Gastroesophageal sphincter (tissue), 3 donors: ENCODE data around the gene CLEC2A.

ENCODE experiments used
- POLR2A ChIP-seq, 2 donors: fragments of 450-650 bp; IDR thresholded peaks; one replicate each; pipeline ENCODE4 v1.6.1; 2017; ENCODE audit warnings: antibody characterized with exemption in 2 of 2, mild to moderate bottlenecking in 2 of 2, moderate library complexity in 1 of 2
- TF ChIP-seq, protein P1 (sequence below), 4 experiments: fragments of 200-600 bp in 2 of 4; fragments of 450-650 bp in 2 of 4; sonication (generic) in 1 of 4; IDR thresholded peaks; one replicate each; pipeline ENCODE4 v1.5.1; 2017 to 2019; ENCODE audit warnings: antibody characterized with exemption in 4 of 4, mild to moderate bottlenecking in 2 of 4, moderate library complexity in 2 of 4

DNA sequence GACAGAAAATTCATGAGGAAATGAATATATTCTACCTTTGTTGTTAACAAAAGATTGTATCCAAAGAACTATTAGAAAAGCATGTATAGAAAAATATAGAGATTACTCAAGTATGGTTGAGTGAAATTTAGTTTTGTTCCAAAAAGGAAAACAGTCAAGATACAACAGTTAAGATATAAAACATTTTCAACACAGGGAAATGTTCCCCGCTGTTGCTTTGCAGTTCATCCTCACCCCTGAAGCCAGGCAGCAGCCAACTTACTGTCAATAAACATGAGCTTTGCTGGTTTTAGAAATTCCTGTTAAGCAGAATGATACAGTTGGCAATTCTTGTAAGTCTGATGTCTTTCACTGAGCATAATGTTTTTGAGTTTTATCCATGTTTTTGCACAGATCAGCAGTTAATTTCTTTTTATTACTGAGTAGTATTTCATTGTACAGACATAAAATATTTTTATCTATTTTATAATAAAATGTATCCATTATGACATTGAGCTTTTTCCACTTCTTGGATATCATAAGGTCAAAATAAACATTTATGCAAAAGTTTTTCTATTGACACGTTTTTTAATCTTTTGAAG, 61.8 kb downstream of the CLEC2A start:
- TF ChIP-seq, protein P1, sequence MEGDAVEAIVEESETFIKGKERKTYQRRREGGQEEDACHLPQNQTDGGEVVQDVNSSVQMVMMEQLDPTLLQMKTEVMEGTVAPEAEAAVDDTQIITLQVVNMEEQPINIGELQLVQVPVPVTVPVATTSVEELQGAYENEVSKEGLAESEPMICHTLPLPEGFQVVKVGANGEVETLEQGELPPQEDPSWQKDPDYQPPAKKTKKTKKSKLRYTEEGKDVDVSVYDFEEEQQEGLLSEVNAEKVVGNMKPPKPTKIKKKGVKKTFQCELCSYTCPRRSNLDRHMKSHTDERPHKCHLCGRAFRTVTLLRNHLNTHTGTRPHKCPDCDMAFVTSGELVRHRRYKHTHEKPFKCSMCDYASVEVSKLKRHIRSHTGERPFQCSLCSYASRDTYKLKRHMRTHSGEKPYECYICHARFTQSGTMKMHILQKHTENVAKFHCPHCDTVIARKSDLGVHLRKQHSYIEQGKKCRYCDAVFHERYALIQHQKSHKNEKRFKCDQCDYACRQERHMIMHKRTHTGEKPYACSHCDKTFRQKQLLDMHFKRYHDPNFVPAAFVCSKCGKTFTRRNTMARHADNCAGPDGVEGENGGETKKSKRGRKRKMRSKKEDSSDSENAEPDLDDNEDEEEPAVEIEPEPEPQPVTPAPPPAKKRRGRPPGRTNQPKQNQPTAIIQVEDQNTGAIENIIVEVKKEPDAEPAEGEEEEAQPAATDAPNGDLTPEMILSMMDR (IDR thresholded peaks at IDR 0.05): no peak
- no peak for TF ChIP-seq POLR2A (IDR thresholded peaks at IDR 0.05)
